ENCODE measurements around the gene KCNK16. TPM values are rescaled to one million over a fixed set of nuclear protein-coding genes. Genes with fewer than 3 reads are reported as not detected.

KCNK16 gene
- not detected for total RNA-seq

GRCh38 chr6:39322306-39322850, at the start of gene KCNK16:
Gene KCNK16 (minus strand): TSS chr6:39322702. CDS start chr6:39322540, 162 bp downstream.
- DNase-seq: no peak

GRCh38 chr6:39370390-39370789, 47.9 kb upstream of the KCNK16 start:
- DNase-seq: no peak

GRCh38 chr6:39369987-39370386, 47.5 kb upstream of the KCNK16 start:
- no peak for DNase-seq

- no peak for DNase-seq
Observed at GRCh38 chr6:39367700-39368099, 45.2 kb upstream of the KCNK16 start.

- DNase-seq: no peak
Observed at GRCh38 chr6:39366931-39367618, 44.6 kb upstream of the KCNK16 start.

- DNase-seq: no peak
Observed at GRCh38 chr6:39365281-39366074, 43.0 kb upstream of the KCNK16 start.

- DNase-seq: no peak
Observed at GRCh38 chr6:39363280-39363679, 40.8 kb upstream of the KCNK16 start.

- peak; percentile 63 for DNase-seq
Observed at GRCh38 chr6:39362487-39362865, 40.0 kb upstream of the KCNK16 start.

- DNase-seq: peak; percentile 51
Observed at GRCh38 chr6:39361657-39362486, 39.4 kb upstream of the KCNK16 start.

GRCh38 chr6:39360378-39360777, 37.9 kb upstream of the KCNK16 start:
- no peak for DNase-seq

GRCh38 chr6:39357998-39358686, 35.6 kb upstream of the KCNK16 start:
- DNase-seq: peak; percentile 47

GRCh38 chr6:39353698-39354315, 31.3 kb upstream of the KCNK16 start:
- no peak for DNase-seq

GRCh38 chr6:39350723-39351505, 28.4 kb upstream of the KCNK16 start:
- no peak for DNase-seq

GRCh38 chr6:39348740-39349139, 26.2 kb upstream of the KCNK16 start:
- DNase-seq: no peak

- DNase-seq: peak; percentile 23
Observed at GRCh38 chr6:39347906-39348585, 25.5 kb upstream of the KCNK16 start.

- DNase-seq: no peak
Observed at GRCh38 chr6:39347206-39347605, 24.7 kb upstream of the KCNK16 start.

- no peak for DNase-seq
Observed at GRCh38 chr6:39344821-39345280, 22.3 kb upstream of the KCNK16 start.

GRCh38 chr6:39343396-39343870, 20.9 kb upstream of the KCNK16 start:
- no peak for DNase-seq

GRCh38 chr6:39342692-39343395, 20.3 kb upstream of the KCNK16 start:
- no peak for DNase-seq

Measured in skin of body (tissue), 2 donors.